ENCODE measurements around the gene GNG13.
"Not testable (repeated sequence)": the region's sequence is repeated elsewhere in the genome, so short reads cannot be mapped to it uniquely, and the experiment has no call there.

Gene GNG13

GRCh38 chr16:839643-840408 is 39.3 kb upstream of the GNG13 start:
- Histone ChIP-seq H3K9me3 (ENCODE audit: control insufficient read depth, insufficient read depth, low read length) (peaks cover 11% of the 10 kb centered on the region), H3K36me3 (ENCODE audit: insufficient read depth, low read length) (no peaks in the 10 kb centered on the region), H3K4me1 (ENCODE audit: insufficient read depth, low read length) (no peaks in the 10 kb centered on the region), H3K9ac (ENCODE audit: low read depth, low read length) (no peak overlapping the region)

- Histone ChIP-seq H3K9ac (ENCODE audit: low read depth, low read length) (no peak overlapping the region), H3K36me3 (ENCODE audit: insufficient read depth, low read length) (no peaks in the 10 kb centered on the region), H3K9me3 (ENCODE audit: control insufficient read depth, insufficient read depth, low read length) (peaks cover 11% of the 10 kb centered on the region), H3K4me1 (ENCODE audit: insufficient read depth, low read length) (no peaks in the 10 kb centered on the region)
These were observed 38.2 kb upstream of the GNG13 start for GRCh38 chr16:838741-839140.

- H3K9ac ChIP-seq (ENCODE audit: low read depth, low read length); H3K4me1 ChIP-seq (ENCODE audit: insufficient read depth, low read length); H3K36me3 ChIP-seq (ENCODE audit: insufficient read depth, low read length): not testable (repeated sequence)
- peaks cover 11% of the 10 kb centered on the region for H3K9me3 ChIP-seq (ENCODE audit: control insufficient read depth, insufficient read depth, low read length)
These were observed 36.3 kb upstream of the GNG13 start for GRCh38 chr16:836822-837221.

DNA sequence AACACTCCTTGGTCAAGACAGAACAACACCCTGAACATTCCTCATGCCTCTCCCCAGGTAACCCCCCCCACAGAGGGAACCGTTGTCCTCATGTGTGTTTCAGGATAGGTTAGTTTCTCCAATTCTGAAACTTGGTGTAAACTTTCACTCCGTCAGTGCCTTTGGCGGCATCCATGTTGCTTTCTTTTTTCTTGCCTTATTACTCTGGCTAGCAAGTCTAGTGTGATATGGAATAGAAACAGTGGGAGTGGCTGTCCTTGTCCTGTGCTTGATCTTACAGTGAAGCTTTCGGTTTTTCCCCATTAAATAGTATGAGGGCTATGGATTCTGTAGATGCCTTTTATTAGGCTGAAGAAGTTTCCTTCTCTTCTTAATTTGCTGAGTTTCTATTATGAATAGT is 35.7 kb upstream of the GNG13 start:
- Histone ChIP-seq H3K4me1 (ENCODE audit: insufficient read depth, low read length) (no peaks in the 10 kb centered on the region), H3K36me3 (ENCODE audit: insufficient read depth, low read length) (no peaks in the 10 kb centered on the region), H3K9me3 (ENCODE audit: control insufficient read depth, insufficient read depth, low read length) (peaks cover 11% of the 10 kb centered on the region), H3K9ac (ENCODE audit: low read depth, low read length) (no peak overlapping the region)

DNA sequence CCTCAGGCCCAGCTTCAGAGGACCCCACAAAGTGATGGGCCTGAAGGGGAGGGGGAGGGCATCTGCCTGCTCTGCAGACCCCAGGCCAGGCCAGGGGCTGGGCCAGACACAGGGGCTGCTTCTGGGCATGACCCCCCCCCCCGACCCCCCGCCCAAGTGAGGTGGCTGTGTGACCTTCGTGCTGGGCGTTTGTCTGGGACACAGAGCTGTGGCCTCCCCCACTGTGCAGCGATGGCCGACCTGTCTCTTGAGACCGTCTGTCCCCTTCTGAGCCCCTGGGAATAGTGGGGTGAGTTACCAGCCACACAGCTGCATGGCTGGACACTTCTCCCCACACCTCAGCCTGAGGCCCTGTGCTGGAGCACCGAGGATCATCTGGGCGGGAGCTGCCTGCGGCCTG is 34.8 kb upstream of the GNG13 start:
- no peak overlapping the region for H3K9ac ChIP-seq (ENCODE audit: low read depth, low read length)
- H3K9me3 ChIP-seq (ENCODE audit: control insufficient read depth, insufficient read depth, low read length), result peaks cover 11% of the 10 kb centered on the region
- no peaks in the 10 kb centered on the region for H3K4me1 ChIP-seq (ENCODE audit: insufficient read depth, low read length)
- no peaks in the 10 kb centered on the region for H3K36me3 ChIP-seq (ENCODE audit: insufficient read depth, low read length)

GRCh38 chr16:833411-833810 is 32.9 kb upstream of the GNG13 start:
- H3K36me3 ChIP-seq (ENCODE audit: insufficient read depth, low read length), result no peaks in the 10 kb centered on the region
- no peak overlapping the region for H3K9ac ChIP-seq (ENCODE audit: low read depth, low read length)
- peaks cover 11% of the 10 kb centered on the region for H3K9me3 ChIP-seq (ENCODE audit: control insufficient read depth, insufficient read depth, low read length)
- no peaks in the 10 kb centered on the region for H3K4me1 ChIP-seq (ENCODE audit: insufficient read depth, low read length)

- Histone ChIP-seq H3K4me1 (ENCODE audit: insufficient read depth, low read length) (no peaks in the 10 kb centered on the region), H3K36me3 (ENCODE audit: insufficient read depth, low read length) (no peaks in the 10 kb centered on the region), H3K9me3 (ENCODE audit: control insufficient read depth, insufficient read depth, low read length) (peaks cover 11% of the 10 kb centered on the region), H3K9ac (ENCODE audit: low read depth, low read length) (no peak overlapping the region)
These were observed 32.3 kb upstream of the GNG13 start for GRCh38 chr16:832652-833336.

GRCh38 chr16:831571-832413 is 31.3 kb upstream of the GNG13 start:
- Histone ChIP-seq H3K36me3 (ENCODE audit: insufficient read depth, low read length) (no peaks in the 10 kb centered on the region), H3K9me3 (ENCODE audit: control insufficient read depth, insufficient read depth, low read length) (peaks cover 11% of the 10 kb centered on the region), H3K9ac (ENCODE audit: low read depth, low read length) (no peak overlapping the region), H3K4me1 (ENCODE audit: insufficient read depth, low read length) (no peaks in the 10 kb centered on the region)

DNA sequence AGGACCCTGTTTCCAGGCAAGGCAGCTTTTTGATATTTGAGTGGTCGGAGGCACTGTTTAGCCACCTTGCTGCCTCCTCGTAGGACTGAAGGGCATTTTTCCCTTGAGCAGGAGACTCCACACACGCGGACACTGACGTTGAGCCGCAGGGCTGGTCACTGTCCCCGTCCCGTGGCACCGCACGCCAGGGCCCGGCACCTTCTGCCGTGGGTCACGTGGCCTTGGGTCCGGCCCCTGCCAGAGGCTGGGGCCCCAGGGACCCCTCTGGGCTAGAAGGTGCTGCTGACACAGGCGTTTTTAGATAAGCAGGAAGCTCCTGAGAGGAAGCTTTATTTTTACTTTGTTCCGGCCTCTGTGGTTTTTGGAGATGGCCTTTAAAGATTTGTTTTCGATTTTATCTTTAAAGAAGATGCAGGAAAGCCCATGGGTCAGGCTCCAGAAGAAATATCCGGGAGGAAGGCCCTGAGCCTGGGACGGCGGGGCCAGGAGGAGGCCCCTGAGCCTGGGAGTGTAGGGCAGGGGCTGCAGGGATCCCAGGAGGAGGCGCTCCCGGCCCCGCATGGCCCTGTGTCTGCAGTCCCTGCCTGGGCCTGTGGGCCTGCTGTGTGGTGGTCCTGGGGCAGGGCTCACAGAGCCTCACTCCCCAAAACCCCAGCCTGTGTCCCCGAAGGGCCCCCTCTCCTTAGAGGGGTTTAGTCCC is 30.5 kb upstream of the GNG13 start:
- no peak overlapping the region for H3K9ac ChIP-seq (ENCODE audit: low read depth, low read length)
- H3K4me1 ChIP-seq (ENCODE audit: insufficient read depth, low read length), result no peaks in the 10 kb centered on the region
- peaks cover 5% of the 10 kb centered on the region for H3K9me3 ChIP-seq (ENCODE audit: control insufficient read depth, insufficient read depth, low read length)
- H3K36me3 ChIP-seq (ENCODE audit: insufficient read depth, low read length), result no peaks in the 10 kb centered on the region

- no peaks in the 10 kb centered on the region for H3K36me3 ChIP-seq (ENCODE audit: insufficient read depth, low read length)
- no peaks in the 10 kb centered on the region for H3K9me3 ChIP-seq (ENCODE audit: control insufficient read depth, insufficient read depth, low read length)
- no peak overlapping the region for H3K9ac ChIP-seq (ENCODE audit: low read depth, low read length)
- no peaks in the 10 kb centered on the region for H3K4me1 ChIP-seq (ENCODE audit: insufficient read depth, low read length)
These were observed 29.8 kb upstream of the GNG13 start for GRCh38 chr16:830107-830870.

- H3K9me3 ChIP-seq (ENCODE audit: control insufficient read depth, insufficient read depth, low read length), result no peaks in the 10 kb centered on the region
- H3K36me3 ChIP-seq (ENCODE audit: insufficient read depth, low read length), result no peaks in the 10 kb centered on the region
- no peaks in the 10 kb centered on the region for H3K4me1 ChIP-seq (ENCODE audit: insufficient read depth, low read length)
- H3K9ac ChIP-seq (ENCODE audit: low read depth, low read length), result no peak overlapping the region
These were observed 28.4 kb upstream of the GNG13 start for GRCh38 chr16:828891-829290.

GRCh38 chr16:827513-827912 is 27.0 kb upstream of the GNG13 start:
- Histone ChIP-seq H3K4me1 (ENCODE audit: insufficient read depth, low read length) (no peaks in the 10 kb centered on the region), H3K9me3 (ENCODE audit: control insufficient read depth, insufficient read depth, low read length) (no peaks in the 10 kb centered on the region), H3K9ac (ENCODE audit: low read depth, low read length) (no peak overlapping the region), H3K36me3 (ENCODE audit: insufficient read depth, low read length) (no peaks in the 10 kb centered on the region)

GRCh38 chr16:825341-826061 is 25.0 kb upstream of the GNG13 start:
- no peak overlapping the region for H3K9ac ChIP-seq (ENCODE audit: low read depth, low read length)
- H3K4me1 ChIP-seq (ENCODE audit: insufficient read depth, low read length), result no peaks in the 10 kb centered on the region

More at GRCh38 chr16:825341-826061, 25.0 kb upstream of the GNG13 start:
- H3K9me3 ChIP-seq (ENCODE audit: control insufficient read depth, insufficient read depth, low read length), result no peaks in the 10 kb centered on the region
- H3K36me3 ChIP-seq (ENCODE audit: insufficient read depth, low read length), result no peaks in the 10 kb centered on the region
